Ureter (tissue), 1 donor: Measurements from ENCODE around the gene FAM53A. TPM values are rescaled to one million over a fixed set of nuclear protein-coding genes. Genes with fewer than 3 reads are reported as not detected.
"Not testable (repeated sequence)": the region's sequence is repeated elsewhere in the genome, so short reads cannot be mapped to it uniquely, and the experiment has no call there.

Source experiments
- DNase-seq: peaks from one replicate; pipeline ENCODE4 v3.0.0-alpha.2; 2020; ENCODE audit warnings: low spot score
- total RNA-seq: library from RNA; stranded (reverse); gene quantifications from one replicate; pipeline ENCODE4 v1.2.4, GENCODE V29; 2023
- donor health status: DM: yes; HTN: yes; CAD: no.

Gene FAM53A
- total RNA-seq, 1 donor from 2014 or later, result 2.5 TPM

- no peak for DNase-seq
Measured at GRCh38 chr4:1622956-1623355, 61.2 kb downstream of the FAM53A start.

GRCh38 chr4:1622238-1622637, 61.9 kb downstream of the FAM53A start:
- no peak for DNase-seq

- no peak for DNase-seq
Measured at GRCh38 chr4:1621526-1621925, 62.6 kb downstream of the FAM53A start.

GRCh38 chr4:1619151-1619672, 64.9 kb downstream of the FAM53A start:
- DNase-seq, result no peak

- no peak for DNase-seq
Measured at GRCh38 chr4:1618438-1618837, 65.7 kb downstream of the FAM53A start.

GRCh38 chr4:1616557-1616930, 67.6 kb downstream of the FAM53A start:
- no peak for DNase-seq

- DNase-seq, result no peak
Measured at GRCh38 chr4:1615786-1616556, 68.1 kb downstream of the FAM53A start.

- no peak for DNase-seq
Measured at GRCh38 chr4:1614854-1615595, 69.1 kb downstream of the FAM53A start.

GRCh38 chr4:1614502-1614853, 69.6 kb downstream of the FAM53A start:
- DNase-seq, result no peak

- no peak for DNase-seq
Measured at GRCh38 chr4:1614049-1614448, 70.1 kb downstream of the FAM53A start.

GRCh38 chr4:1613099-1613495, 71.0 kb downstream of the FAM53A start:
- no peak for DNase-seq

GRCh38 chr4:1612278-1613098, 71.6 kb downstream of the FAM53A start:
- DNase-seq, result no peak

- DNase-seq, result no peak
Measured at GRCh38 chr4:1611501-1611870, 72.6 kb downstream of the FAM53A start.

GRCh38 chr4:1610791-1611500, 73.2 kb downstream of the FAM53A start:
- DNase-seq, result no peak

GRCh38 chr4:1609901-1610790, 74.0 kb downstream of the FAM53A start:
- DNase-seq, result no peak

- no peak for DNase-seq
Measured at GRCh38 chr4:1608821-1609500, 75.2 kb downstream of the FAM53A start.

- no peak for DNase-seq
Measured at GRCh38 chr4:1608196-1608820, 75.8 kb downstream of the FAM53A start.

GRCh38 chr4:1607436-1608195, 76.5 kb downstream of the FAM53A start:
- DNase-seq, result not testable (repeated sequence)

- no peak for DNase-seq
Measured at GRCh38 chr4:1604706-1605205, 79.4 kb downstream of the FAM53A start.
